Cortex of kidney (tissue), 1 donor: ENCODE measurements around the gene CDC42SE2.
"Not testable (repeated sequence)": the region's sequence is repeated elsewhere in the genome, so short reads cannot be mapped to it uniquely, and the experiment has no call there.

Experiments used
- DNase-seq: peaks from one replicate; lab custom pipeline; 2025; lab: John Stamatoyannopoulos, UW

The CDC42SE2 gene

DNA sequence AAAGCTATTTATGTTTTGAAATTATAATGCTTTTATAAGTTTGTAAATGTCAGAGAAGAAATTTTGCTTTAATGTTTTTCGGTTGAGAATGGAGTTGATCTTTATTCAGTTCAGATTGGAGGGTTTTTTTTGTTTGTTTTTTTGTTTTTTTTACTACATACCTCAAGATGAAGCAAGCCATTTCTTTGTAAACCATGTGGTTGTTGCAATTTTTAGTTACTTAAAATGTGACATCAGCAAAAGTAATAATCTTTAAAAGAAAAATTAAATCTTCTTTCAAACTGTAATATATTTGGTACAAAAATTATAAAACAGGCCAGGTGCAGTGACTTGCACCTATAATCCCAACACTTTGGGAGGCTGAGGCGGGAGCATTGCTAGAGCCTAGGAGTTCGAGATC is 102.6 kb downstream of the CDC42SE2 start:
- no peak for DNase-seq

DNA sequence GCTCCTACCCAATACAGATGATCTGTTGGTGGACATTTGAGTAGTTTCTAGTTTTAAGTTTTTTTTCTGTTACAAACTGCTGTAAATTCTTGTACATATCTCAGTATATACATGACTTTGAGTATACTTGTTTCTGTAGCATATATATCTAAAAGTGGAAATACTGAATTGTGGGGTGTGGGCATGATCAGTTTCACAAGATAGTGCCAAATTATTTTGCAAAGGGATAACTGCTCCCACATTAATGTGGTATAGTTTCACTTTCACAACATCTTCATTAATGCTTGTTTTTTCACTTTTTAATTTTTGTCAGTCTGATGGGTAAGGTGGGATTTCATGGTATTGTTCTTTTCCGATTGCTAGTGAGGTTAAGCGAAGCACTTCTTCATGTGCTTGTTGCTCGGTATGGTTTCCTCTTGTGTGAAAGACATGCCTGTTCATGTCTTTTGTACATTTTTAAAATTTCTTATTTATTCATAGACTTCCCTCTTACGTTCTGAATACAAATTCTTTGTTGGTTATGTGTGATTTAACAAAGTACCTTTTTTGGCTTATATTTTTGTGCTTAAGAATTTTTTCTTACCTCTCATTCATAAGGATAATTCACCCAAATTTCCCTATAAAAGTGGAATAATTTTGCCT is 103.5 kb downstream of the CDC42SE2 start:
- DNase-seq: no peak

DNA sequence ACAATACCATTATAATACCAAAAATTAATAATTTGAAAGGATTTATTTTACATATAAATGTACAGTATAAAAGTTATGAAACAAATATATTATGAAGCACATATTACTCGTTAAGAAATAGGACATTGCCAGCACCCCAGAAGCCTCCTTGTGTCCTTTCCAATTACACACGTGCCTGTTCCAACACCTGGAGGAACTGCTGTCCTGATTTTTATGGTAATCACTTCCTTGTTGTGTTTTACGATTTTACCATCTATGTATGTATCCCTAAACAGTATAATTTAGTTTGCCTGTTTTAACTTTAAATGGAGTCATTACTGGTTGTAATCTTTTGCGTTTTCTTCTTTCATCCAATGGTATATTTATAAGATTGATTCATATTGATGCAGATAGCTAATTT is 105.0 kb downstream of the CDC42SE2 start:
- DNase-seq: no peak

DNA sequence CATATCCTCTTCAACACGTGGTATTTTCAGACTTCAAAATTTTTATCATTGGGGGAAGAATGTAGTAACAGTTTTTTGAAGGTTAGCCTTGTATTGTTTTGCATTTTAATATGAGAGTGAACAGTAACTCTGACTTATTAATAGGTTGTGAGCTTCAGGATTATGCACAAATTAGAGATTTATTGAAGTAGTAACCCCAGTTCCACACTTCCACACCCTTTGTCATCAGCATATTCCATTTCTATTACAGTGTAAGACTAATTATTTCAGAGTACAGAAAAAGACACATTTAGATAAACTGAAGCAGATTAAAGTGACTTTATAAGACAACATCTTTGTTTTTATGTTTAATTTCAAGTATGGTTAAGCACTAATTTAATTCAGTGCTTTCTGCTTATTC is 105.7 kb downstream of the CDC42SE2 start:
- no peak for DNase-seq

DNA sequence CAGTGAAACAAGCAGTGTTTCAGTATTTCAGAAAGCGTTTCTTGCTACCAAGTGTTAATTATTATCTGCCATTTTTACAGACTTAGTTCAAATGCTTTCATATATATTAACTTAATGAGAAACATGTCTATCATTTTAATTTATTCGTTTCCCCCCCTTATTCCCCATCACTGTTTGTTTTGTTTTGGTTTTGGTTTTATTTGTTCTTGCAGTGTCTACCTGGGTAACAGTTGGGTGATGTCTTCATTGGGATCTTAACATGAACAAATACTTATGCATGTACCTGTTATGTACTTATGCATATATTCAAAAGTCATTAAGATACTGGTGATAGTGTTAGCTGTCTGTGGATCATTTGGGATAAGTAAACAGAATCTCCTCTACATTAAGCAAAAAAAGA is 108.0 kb downstream of the CDC42SE2 start:
- DNase-seq: no peak

DNA sequence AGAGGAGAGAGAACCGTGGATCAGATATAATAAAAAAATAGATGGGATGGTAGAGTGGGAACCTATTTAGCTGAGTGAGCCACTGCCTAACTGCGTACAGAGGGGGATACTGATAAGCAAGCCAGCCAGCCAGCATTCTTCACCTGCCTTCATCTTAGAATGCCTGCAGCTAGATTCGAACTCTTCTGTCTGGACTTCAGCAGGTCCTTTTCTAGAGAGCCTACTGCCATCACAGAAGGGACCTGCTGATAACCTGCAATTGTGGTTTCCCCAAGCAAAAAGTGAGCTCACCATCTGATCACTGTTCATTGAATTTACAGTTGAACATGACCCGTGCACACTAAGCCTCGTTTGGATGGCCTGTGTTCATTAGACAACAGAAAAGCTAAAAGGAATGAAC is 109.4 kb downstream of the CDC42SE2 start:
- DNase-seq: no peak

DNA sequence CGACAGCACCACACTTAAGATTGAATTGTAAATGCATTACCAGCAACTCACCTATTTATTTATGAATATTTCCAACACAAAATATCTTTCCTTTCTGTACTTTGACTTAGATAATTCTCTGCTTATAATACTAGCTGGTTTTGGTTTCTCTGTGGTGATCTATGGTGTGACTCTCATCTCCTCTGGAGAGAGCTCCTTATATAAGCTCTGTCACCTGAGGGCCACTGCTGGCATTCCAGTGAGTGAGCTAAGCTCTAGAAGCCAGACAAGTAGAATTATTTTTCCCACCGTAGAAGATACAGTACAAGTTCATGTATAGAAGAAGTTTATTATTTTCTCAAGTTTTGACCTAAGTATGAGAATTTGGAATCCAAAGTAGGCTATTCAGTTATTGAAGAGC is 111.5 kb downstream of the CDC42SE2 start:
- DNase-seq: no peak

DNA sequence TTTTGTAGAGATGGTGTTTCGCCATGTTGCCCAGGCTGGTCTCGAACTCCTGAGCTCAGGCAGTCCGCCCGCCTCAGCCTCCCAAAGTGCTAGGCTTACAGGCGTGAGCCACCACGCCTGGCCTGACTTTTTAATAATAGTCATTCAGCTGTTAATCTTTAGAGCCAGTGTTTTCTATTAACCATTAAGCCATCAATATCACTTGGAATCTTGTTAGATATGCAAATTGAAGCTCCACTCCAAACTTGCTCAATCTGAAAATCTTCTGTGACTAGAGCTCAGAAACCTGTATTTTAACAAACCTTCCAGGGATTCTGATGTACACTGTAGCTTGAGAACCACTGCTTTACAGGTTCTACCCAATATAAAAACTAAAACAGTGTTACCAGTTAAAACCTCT is 113.5 kb downstream of the CDC42SE2 start:
- DNase-seq: no peak

DNA sequence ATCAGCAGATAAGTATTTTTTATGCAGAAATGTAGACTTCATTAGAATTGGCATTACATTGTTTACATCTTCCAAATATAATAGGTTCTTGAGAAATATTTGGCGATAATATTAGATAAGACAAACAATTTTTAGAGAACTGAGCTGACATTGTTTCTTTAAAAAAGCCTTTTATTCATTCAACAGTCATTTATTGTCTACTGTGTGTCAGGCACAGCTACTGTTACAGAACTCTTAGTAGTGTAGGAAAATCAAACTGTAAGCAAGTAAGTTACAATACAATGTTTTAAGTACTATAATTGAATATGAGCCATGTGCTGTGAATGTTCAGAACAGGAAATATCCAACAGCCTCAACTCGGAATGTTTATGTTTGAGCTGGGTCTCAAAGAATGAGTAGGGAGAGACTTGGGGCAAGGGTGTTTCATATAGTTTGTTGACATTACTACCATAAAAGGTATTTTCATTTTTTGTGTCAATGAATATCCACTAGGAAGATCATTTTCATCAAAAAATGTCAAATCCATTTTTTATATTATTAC is 114.0 kb downstream of the CDC42SE2 start:
- no peak for DNase-seq

DNA sequence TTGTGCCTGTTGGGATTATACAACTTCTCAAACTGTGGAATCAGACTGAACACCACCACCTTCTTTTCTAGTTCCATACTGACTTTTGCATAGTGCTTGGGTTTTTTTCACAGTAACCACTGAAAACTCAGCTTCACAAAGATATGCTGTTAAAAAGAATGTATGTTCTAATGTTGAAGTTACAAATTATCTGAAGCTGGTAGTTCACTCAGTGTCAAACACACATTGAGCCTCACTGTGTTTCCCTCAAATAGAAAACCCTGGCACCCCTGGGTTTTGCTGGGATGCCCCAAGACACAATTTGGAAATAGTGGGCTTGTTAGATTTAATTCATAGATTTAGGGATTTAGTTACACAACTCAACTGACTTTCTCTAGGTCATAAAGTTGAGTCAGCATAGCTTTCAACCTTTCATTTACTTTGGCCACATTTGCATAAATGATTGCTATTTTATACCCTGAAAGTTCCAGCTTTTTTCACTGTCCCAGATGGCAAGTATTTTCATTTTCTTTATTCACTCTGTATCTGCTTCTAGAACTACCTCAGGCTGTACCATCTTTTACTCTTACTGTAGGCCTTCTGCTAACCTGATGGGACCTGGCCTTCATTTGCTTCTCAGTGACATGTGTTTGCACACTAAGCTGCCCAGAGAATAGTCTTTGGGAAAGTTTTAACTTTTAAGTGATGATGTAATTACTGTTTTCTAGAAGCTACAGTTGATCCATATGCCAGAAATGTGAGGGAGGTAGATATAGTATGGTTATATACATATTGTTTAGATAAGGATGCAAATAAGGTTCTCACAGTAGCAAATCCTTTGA is 115.1 kb downstream of the CDC42SE2 start:
- no peak for DNase-seq

DNA sequence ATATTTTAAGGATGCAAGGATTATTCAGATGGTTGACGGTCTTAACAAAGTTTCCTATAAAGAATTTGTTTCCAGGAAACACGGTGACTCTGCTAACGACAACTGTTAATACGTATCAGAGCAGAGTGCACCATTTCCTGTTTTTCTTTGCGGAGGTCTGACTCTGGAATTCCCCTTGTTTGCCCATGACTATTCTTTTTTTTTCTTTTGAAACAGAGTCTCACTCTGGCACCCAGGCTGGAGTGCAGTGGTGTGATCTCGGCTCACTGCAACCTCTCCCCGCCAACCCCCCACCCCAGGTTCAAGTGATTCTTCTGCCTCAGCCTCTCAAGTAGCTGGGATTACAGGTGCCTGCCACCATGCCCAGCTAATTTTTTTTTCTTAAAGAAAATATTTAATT is 115.9 kb downstream of the CDC42SE2 start:
- no peak for DNase-seq

DNA sequence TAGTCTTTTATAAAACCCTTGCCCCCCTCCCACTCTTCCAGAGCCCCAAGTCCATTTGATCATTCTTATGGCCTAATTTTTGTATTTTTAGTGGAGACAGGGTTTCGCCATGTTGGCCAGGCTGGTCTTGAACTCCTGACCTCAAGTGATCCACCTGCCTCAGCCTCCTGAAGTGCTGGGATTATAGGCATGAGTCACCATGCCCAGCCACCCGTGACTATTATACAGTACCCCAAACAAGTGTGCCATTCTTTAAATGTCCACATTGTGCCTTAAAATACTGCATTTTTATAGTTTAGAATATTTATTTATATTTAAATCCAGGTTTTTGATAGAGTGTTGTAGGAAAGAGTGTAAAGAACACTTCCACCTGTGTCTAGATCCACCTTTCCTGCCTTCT is 116.4 kb downstream of the CDC42SE2 start:
- not testable (repeated sequence) for DNase-seq

DNA sequence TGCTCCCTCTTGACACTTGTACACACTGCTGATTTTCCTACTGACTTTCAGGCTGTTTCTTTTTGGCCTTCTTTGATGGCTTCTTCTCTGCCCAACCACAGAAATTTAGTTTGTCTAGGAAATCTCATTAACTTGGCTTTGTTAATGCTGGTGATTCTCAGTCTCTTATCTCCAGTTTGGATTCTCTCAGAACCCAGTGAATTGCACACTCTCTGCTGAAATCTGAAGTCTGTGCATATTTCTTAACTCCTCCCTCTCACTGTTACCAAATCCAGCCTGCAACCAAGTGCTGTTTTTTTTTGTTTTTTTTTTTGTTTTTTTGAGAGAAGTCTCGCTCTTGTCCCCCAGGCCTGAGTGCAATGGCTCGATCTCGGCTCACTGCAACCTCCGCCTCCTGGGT is 117.2 kb downstream of the CDC42SE2 start:
- DNase-seq: no peak

DNA sequence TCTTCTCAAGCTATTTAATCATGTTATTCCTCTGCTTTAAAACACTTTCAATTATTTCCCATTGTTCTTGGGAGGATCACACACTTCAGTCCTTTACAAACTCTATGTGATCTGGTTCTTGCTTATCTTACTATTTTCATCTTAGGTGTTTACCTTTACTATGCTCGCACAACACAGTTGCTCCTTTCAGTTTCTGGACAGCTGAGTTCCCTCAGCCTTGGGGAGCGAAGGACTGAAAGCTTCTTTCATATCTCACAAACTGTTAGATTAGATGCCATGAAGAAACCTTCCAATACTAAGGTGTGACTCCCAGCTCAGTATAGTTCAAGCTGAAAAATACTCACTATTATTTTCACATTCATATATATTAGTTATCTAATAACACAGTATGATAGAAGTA is 117.9 kb downstream of the CDC42SE2 start:
- DNase-seq: no peak

DNA sequence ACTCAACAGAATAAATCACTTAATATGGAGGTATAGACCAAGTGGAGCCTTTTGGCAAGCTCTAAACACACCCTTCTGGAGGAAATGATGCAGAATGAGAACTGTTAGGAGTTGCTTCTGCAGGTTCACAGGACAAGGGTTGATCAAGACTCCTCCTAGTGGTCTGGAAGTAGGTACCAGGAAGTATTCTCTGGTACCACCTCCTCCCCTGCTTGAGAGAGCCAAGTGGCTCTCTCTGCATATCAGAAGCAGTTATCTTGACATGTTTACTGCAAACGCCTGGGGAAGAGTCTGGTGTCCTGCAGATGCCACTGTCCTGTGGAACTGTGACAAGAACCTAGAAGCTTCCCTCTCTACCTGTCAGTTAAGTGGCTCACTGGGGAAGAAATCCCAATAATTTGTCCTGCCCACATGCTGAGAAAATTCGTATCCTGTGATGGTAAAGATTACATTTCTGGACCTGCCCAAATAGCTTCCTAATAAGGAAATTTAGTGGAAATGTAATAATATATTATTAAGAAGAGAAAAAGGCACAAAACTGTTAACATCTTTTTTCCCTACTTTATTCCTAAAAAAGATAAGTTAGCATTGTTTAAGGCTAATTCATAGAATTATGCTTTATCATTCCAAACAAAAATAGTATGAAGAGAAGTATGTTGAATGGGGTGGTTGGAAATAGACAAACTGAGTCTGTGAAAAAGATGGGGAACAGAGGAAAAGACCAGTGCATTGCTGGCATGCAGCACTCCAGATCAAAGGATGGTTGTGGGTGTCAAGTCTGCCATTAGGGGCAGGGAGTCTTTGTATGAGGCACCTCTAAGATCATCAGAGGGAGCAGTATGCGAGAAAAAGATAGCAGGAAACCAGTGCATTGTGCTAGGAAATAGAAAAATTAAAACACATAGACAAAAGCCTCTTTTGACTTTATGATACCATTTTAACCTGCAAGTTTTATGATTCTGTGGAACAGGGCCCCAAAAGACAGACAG is 118.8 kb downstream of the CDC42SE2 start:
- no peak for DNase-seq

DNA sequence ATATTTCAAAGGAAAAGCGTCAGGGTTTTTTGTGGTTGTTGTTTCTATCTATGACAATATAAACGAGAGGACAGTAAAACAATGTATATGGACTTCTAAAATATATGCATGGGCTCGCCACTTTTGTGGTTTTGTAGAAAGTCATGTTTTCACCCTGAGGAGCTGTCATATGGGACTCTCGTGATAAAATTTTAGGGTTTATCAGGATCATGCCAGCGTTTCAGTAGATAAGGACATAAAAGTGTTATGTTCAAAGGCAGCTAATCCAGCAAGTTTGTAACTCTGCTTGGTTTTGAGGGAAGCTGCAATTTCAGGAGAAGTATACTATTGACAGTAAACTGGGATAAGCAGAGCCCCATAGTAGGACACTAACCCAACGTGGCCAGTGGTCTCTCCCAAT is 120.3 kb downstream of the CDC42SE2 start:
- DNase-seq: no peak

DNA sequence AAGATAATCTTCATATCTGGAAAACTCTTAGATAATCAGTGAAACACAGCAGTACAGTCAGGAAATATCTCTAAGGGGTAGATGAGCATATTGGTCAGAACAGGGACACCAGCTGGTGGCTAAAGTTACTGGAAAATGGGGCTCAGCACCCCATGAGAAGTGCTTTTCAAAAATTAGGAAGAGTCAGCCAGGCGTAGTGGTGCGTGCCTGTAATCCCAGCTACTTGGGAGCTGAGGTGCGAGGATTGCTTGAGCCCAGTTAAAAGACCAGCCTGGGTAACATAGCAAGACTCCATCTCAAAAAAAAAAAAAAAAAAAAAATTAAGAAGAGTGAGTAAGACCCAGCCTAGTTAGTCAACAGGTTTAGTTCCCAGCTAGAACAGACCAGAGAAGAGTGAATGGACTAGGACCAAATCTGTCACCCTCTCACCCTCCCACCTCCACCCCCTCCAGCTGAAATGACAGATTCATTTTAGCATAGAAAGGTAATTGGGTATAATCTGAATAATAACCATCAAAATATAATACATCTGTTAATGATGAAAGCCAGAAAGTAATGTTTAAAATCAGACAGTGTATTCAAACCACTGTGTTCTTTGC is 120.9 kb downstream of the CDC42SE2 start:
- DNase-seq: no peak

DNA sequence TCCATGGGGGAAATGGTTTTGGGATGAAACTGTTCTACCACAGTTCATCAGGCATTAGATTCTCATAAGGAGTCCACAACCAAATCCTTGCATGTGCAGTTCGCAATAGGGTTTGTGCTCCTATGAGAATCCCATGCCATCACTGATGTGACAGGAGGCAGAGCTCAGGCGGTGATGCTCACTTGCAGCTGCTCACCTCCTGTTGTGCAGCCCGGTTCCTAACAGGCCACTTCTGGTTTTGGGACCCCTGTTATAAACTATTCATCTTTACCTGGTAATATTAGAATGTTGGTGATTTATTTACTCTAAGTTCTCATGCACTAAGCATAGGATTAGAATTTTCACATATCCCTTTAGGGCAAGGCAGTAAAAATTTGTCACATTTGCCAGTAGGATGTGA is 122.3 kb downstream of the CDC42SE2 start:
- DNase-seq: no peak

DNA sequence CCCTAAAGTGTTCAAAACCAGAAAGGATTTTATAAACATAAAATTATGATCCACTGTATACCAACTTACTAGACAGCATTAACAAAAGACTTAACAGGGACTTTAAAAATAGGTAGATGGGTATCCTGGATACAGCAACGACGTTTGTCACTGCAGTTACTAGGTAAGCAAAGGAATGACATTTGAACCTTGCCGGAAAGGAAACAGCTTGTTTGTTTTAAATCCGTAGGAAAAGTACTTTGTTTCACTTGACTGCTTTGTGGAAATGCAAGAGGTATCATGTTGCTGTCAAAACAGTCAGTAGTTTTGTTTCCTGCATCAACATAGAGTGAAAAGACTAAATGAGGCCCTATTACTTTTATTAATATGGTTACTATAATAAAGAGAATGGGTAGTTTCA is 122.9 kb downstream of the CDC42SE2 start:
- no peak for DNase-seq

DNA sequence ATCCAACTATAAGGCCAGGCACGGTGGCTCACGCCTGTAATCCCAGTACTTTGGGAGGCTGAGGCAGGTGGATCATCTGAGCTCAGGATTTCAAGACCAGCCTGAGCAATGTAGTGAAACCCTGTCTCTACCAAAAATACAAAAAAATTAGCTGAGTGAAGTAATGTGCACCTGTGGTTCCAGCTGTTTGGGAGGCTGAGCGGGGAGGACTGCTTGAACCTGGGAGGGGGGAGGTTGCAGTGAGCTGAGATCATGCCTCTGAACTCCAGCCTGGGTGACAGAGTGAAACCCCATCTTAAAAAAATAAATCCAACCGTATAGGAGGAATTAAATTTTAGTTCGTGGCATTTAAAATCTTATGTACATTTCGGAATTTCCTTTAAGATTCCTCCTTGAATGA is 123.4 kb downstream of the CDC42SE2 start:
- no peak for DNase-seq

DNA sequence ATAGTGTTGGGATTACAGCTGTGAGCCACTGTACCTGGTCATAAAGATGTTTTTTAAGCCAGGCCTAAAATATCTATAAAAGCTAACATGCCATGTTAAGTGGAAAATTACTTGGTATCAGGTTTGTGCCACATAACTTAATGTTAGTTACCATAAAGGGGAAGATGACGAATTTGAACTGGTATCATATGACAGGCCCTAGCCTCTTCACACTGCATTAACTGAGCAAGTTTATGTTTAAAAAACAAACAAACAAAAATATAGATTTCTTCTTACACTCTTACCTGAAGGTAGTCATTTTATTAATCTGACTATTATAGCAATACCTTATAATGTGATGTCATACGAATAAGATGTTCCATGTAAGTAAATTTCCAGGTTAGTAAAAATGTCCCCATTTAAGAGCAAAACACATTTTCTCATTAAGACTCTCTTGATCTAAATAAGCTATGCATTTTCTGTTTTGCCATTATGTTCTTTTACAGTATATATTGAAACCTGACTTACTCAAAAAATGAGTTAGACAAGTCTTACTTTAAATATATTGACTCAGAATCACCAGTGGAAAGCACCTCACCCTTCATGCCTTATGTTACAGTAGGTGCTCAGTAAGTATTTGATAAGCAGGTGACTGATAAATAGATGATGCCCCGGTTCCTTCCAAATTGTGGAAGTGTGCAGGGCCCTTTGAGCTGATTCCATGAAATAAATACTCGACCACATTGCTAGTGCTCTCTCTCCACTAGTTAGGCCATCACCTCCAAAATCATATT is 125.4 kb downstream of the CDC42SE2 start:
- no peak for DNase-seq
